DMS53 treated with DMSO at 0.1 percent for 48 hours (cell line): Measurements from ENCODE around the gene CHEK2.
A peak's percentile ranks its signal among the peaks of the same experiment; 100 is the strongest.
"Not testable (repeated sequence)": the region's sequence is repeated elsewhere in the genome, so short reads cannot be mapped to it uniquely, and the experiment has no call there.

ENCODE experiments used
- DNase-seq: peaks from one replicate; lab custom pipeline; 2025; ENCODE audit not compliant: unreplicated experiment; lab: John Stamatoyannopoulos, UW

The CHEK2 gene

GRCh38 chr22:28741785-28742561 lies at the start of gene CHEK2, which contains the start of gene HSCB:
Gene CHEK2, minus strand, starts transcription at chr22:28741820. Its CDS starts 7,099 bp downstream, at chr22:28734721.
Gene HSCB, plus strand, starts transcription at chr22:28742039. Its CDS starts 57 bp downstream, at chr22:28742096.
- DNase-seq = peak; percentile 75

DNA sequence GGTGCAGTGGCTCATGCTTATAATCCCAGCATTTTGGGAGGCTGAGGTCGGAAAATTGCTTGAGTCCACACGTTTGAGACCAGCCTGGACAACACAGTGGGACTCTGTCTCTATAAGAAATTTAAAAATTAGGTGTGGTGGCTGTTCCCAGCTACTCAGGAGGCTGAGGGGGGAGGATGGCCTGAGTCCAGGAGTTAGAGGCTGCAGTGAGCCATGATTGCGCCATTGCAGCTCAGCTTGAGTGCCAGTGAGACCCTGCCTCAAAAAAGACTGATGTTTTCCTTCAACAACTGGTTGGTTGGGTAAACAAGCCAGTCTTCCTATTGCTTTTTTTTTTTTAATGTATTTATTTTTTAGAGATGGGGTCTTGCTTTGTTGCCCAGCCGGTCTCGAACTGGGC lies 49.5 kb upstream of the CHEK2 start:
- DNase-seq = no peak

DNA sequence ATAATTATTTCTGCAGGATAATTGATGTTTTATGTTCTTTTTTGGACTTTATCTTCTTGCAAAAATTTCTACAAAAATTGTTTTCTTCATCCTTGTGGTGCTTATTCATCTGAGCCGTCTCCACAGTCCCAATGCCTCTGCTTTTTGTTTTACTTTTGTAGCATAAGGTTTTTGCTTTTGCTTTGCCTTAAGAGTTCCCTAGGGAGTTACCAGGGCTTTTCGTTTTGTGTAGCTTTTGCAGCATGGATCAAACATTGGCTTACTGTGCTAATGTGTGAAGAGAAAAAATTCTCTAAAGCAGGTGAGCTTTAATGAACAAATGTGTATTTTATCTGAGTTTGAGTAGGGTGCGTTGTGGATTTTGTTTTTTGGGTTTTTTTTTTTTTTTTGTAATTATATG lies 47.0 kb upstream of the CHEK2 start:
- no peak for DNase-seq

- peak; percentile 54 for DNase-seq
Observed at GRCh38 chr22:28783786-28784671, 42.4 kb upstream of the CHEK2 start.

- DNase-seq = no peak
Observed at GRCh38 chr22:28780296-28780695, 38.7 kb upstream of the CHEK2 start.

DNA sequence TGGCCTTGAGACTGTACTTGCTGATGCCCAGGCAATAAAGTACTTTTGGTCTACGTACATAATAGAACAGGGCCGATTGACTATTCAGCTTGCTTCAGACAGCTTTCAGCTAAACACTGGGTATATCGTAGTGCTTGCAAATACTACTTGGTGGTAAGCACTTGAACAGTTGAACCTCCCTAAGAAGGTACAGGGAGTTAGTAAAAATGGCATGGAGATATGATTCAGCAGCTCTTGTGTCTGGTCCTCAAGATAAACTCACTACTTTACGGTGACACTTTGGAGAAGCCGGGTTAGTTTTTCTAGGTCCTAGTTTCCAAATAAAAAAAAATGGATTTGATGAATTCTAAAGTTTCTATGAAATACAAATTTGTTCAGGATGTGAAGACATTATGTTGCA lies 38.2 kb upstream of the CHEK2 start:
- DNase-seq = no peak

DNA sequence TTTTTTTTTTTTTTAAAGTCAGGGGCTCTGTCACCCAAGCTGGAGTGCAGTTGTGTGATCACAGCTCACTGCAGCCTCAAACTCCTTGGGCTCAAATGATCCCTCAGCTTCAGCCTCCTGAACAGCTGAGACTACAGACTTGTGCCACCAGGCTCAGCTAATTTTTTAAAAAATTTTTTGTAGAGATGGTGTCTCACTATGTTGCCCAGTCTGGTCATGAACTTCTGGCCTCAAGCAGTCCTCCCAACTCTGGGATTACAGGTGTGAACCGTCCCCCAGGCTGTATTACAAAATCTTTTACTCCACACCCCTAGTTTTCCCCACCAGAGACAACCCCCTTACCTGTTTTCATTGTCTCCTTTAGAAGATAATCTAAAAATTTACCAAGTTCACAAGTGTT lies 32.8 kb upstream of the CHEK2 start:
- no peak for DNase-seq

GRCh38 chr22:28773461-28773867 lies 31.8 kb upstream of the CHEK2 start:
- no peak for DNase-seq

- peak; percentile 38 for DNase-seq
Observed at GRCh38 chr22:28772633-28773460, 31.2 kb upstream of the CHEK2 start, which contains the start of gene CCDC117. Gene CCDC117, plus strand, starts transcription at chr22:28772695. Its CDS starts 155 bp downstream, at chr22:28772850.

DNA sequence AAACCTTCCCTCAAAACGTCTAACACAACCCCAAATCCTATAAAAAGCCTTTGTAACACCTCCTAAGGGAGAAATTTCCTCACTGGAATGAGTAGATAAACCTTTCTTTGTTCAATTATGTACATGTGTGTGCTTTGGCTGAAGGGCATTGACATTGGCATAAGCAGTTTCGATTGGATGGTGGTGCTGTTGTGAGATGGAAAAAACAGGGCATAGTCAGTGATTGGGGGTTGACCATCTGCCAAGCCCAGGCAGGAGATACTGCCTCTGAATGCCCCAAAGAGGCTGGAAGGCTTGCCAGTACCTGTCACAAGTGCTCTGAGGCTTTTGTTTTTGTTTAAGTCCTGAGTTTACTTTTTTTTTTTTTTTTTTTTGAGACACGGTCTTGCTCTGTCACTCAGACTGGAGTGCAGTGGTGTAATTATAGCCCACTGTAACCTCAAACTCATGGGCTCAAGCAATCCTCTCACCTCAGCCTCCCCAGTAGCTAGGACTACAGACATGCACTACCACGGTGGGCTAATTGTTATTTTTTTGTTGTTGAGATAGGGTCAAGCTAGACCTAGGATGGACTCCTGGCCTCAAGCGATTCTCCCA lies 29.7 kb upstream of the CHEK2 start:
- DNase-seq = no peak

GRCh38 chr22:28769394-28770085 lies 27.9 kb upstream of the CHEK2 start:
- DNase-seq = no peak

DNA sequence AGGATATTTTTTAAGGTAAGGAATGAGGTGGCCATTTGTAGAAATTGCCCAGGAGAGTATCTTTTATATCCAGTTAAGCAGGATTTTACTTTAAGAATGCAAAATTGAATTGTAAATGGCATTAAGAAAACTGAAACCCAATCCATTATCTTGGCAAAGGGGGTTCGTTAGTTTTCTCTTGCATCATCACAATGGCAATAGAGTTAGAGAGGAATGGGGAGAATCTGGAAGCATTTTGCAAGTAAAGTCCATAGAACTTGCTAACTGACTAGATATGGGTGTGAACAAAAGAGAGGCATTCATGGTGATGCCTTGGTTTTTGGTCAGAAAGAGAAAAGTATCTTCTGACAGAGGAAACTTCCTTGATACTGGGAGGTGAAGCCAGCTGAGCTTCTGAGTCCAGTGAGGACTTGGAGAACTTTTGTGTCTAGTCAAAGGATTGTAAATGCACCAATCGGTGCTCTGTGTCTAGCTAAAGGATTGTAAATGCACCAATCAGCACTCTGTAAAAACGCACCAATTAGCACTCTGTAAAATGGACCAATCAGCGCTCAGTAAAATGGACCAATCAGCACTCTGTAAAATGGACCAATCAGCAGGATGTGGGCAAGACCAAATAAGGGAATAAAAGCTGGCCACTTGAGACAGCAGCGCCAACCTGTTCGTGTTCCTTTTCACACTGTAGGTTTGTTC lies 27.2 kb upstream of the CHEK2 start:
- DNase-seq = no peak

DNA sequence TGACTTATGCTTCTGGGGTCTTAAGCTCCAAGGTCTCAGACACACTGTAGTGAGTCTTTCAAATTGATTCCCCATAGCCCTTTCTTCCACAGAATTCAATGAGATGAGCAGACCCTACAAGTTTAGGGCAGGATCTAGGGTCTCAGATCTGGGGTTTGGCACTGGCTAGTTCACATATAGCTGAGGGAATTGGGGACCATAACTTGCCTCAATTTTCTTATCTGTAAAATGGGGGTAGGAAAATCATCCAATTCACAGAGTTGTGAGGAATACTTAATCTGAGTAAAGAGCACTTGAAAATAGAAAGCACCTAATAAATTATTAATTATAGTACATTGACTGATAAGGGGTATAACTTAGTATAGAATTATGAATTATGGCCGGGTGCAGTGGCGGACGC lies 25.0 kb upstream of the CHEK2 start:
- no peak for DNase-seq

- not testable (repeated sequence) for DNase-seq
Observed at GRCh38 chr22:28762000-28762399, 20.4 kb upstream of the CHEK2 start.

DNA sequence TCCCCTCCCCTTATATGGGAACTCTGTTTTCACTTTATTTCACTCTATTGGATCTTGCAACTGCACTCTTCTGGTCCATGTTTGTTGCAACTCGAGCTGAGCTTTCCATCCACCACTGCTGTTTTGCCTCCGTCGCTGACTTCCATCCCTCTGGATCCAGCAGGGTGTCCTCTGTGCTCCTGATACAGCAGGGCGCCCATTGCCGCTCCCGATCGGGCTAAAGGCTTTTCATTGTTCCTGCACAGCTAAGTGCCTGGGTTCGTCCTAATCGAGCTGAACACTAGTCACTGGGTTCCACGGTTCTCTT lies 19.8 kb upstream of the CHEK2 start:
- no peak for DNase-seq

DNA sequence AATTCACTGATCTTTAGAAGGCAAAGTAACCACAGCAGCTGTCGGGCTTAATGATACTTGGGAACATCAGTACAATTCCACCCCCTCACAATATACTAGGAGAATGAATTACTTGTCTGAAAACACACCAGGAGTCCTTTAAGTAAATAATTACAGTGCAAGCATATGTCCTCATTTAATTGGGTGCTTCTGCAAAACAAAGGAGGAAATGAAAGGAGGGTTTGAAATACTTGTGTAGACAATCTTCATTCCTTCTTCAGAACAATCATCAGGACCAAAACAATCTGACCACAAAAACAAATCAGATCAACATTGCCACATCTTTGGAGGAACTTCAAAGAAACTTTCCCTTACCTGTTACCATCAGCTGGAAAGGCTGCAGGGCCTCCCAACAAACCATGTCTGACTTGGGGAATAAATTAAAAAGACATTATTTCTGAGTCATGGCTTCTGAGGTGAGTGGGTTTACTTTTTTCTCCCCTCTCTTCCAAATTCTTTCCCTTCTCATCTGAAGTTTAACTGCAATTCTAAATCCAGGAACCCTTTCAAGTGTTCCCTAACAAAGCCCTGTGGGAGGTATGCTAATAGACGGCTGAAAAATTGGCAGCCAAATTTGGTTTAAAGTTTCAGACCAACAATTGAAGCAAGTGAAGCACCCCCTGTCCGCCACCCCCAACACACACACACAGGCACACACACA lies 18.4 kb upstream of the CHEK2 start:
- DNase-seq = no peak

DNA sequence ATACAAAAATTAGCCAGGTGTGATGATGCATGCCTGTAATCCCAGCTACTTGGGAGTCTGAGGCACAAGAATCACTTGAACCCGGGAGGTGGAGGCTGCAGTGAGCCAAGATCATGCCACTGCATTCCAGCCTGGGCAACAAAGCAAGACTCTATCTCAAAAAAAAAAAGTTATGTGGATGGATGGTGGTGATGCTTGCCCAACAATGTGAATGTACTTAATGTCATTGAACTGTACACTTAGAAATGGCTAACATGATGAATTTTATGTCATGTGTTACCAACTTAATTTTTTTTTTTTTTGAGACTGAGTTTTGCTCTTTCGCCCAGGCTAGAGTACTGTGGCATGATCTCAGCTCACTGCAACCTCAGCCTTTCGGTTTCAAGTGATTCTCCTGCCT lies 12.9 kb upstream of the CHEK2 start:
- not testable (repeated sequence) for DNase-seq

GRCh38 chr22:28750471-28750881 lies 8.9 kb upstream of the CHEK2 start:
- DNase-seq = no peak

DNA sequence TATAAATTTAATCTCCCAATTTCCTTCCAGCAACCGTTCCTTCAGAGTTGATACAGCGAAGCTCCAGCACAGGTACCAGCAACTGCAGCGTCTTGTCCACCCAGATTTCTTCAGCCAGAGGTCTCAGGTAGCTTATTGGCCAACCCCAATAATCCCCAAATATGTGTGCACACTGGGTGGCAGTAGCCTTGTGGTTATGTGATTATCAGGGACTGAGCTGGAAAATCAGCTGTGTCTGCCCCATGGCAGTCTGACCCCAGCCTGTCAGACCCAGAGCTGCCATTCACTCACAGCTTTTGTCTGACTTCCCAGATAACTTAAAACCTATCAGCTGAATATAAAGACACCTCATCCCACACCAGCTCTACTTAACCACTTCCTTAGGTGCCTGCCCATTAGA lies 2.2 kb upstream of the CHEK2 start:
- no peak for DNase-seq
